Measurements from ENCODE around the gene MSLN.

DNA sequence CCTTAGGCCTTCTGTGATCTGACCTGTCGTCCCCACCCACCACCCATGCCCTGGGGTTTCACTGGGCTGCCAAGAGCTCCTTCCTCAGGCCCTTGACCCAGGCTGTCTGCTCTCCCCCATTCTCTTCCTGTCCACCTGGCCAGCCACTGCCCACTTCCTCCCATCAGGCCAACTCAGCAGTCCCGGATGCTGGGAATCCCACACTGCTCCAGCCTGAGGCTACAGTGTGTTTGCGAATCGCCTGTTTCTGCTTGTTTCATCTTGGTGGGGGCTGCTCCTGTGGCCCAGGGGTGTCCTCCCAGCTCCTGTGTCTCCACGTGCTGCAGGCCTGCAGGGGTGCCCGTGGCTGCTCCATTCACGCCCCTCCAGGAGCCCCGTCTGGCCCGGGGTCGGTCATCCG, 46.5 kb upstream of the MSLN start:
- TF ChIP-seq CTCF (IDR thresholded peaks at IDR 0.05) (no peak), ELF1 (IDR thresholded peaks at IDR 0.05) (no peak), EP300 (IDR thresholded peaks at IDR 0.05; ENCODE audit: borderline replicate concordance in 1 of 2, low read depth in 1 of 2, low read length in 1 of 2) (no peak), NFIC (IDR thresholded peaks at IDR 0.05; ENCODE audit: borderline replicate concordance) (no peak), RFX5 (IDR thresholded peaks at IDR 0.05; ENCODE audit: low read length) (no peak), TAF1 (IDR thresholded peaks at IDR 0.05; ENCODE audit: borderline replicate concordance, low read depth, low read length) (no peak), EZH2phosphoT487 (IDR thresholded peaks at IDR 0.05; ENCODE audit: borderline replicate concordance, low read depth) (no peak), USF1 (IDR thresholded peaks at IDR 0.05; ENCODE audit: borderline replicate concordance, low read depth) (no peak)
